Mesendoderm (in vitro differentiated cells): Measurements from ENCODE around the gene KSR2.
A peak's percentile ranks its signal among the peaks of the same experiment; 100 is the strongest.

Source experiments
- DNase-seq: peaks from one replicate; pipeline ENCODE4 v3.0.0; 2013
- H2AK5ac ChIP-seq: 2 replicates; pipeline ENCODE4 v1.6.1; 2013; ENCODE audit warnings: low read length, inconsistent platforms
- H2BK120ac ChIP-seq: 2 replicates; pipeline ENCODE4 v1.6.1; 2013; ENCODE audit warnings: low read depth, mild to moderate bottlenecking, low read length, moderate library complexity, mixed read lengths
- H2BK15ac ChIP-seq: replicated peaks from 2 replicates; pipeline ENCODE4 v1.6.1; 2013; ENCODE audit warnings: low read depth, mild to moderate bottlenecking, moderate library complexity
- H2BK5ac ChIP-seq: 2 replicates; pipeline ENCODE4 v1.6.1; 2013; ENCODE audit warnings: low read length, inconsistent platforms
- H3K18ac ChIP-seq: 2 replicates; pipeline ENCODE4 v1.6.1; 2013; ENCODE audit warnings: mild to moderate bottlenecking, low read length, mixed read lengths
- H3K23ac ChIP-seq: one replicate; pipeline ENCODE4 v1.6.1; 2013; ENCODE audit warnings: low read length
- H3K27ac ChIP-seq: 2 replicates; pipeline ENCODE4 v1.5.1; 2013; ENCODE audit warnings: low read depth, mild to moderate bottlenecking, inconsistent platforms, low read length, moderate library complexity
- H3K27me3 ChIP-seq: 2 replicates; pipeline ENCODE4 v1.6.1; 2013; ENCODE audit warnings: low read length, control low read depth, mild to moderate bottlenecking, inconsistent platforms; ENCODE audit not compliant: insufficient read depth, poor library complexity
- H3K36me3 ChIP-seq: 2 replicates; pipeline ENCODE4 v1.6.1; 2013; ENCODE audit warnings: low read length, inconsistent platforms; ENCODE audit not compliant: control insufficient read depth, insufficient read depth
- H3K4ac ChIP-seq: one replicate; pipeline ENCODE4 v1.6.1; 2013; ENCODE audit warnings: low read depth, mild to moderate bottlenecking, low read length, moderate library complexity
- H3K4me1 ChIP-seq: 2 replicates; pipeline ENCODE4 v1.6.1; 2013; ENCODE audit warnings: low read depth, low read length, inconsistent platforms; ENCODE audit not compliant: control insufficient read depth
- H3K4me2 ChIP-seq: 2 replicates; pipeline ENCODE4 v1.6.1; 2013; ENCODE audit warnings: low read length
- H3K4me3 ChIP-seq: 2 replicates; pipeline ENCODE4 v1.5.1; 2013; ENCODE audit warnings: mild to moderate bottlenecking, low read length
- H3K56ac ChIP-seq: one replicate; pipeline ENCODE4 v1.6.1; 2013; ENCODE audit warnings: low read length
- H3K79me1 ChIP-seq: 2 replicates; pipeline ENCODE4 v1.6.1; 2013; ENCODE audit warnings: low read length, inconsistent platforms
- H3K79me2 ChIP-seq: 2 replicates; pipeline ENCODE4 v1.6.1; 2013; ENCODE audit warnings: mild to moderate bottlenecking, low read length; ENCODE audit not compliant: control insufficient read depth, insufficient read depth
- H3K9ac ChIP-seq: 2 replicates; pipeline ENCODE4 v1.6.1; 2013; ENCODE audit warnings: low read length, inconsistent platforms
- H4K5ac ChIP-seq: one replicate; pipeline ENCODE4 v1.6.1; 2013; ENCODE audit warnings: low read length
- H4K8ac ChIP-seq: one replicate; pipeline ENCODE4 v1.6.1; 2013; ENCODE audit warnings: low read depth, mild to moderate bottlenecking, control low read depth, low read length, moderate library complexity
- WGBS: extraction: QIAGEN DNeasy Blood & Tissue Kit; methylation state at CpG from one replicate; pipeline ENCODE4 v1.1.7; 2013; ENCODE audit warnings: low lambda C conversion rate, missing lambda C conversion rate; ENCODE audit not compliant: insufficient coverage; ENCODE audit errors: extremely low coverage; 5-methylcytosine and 5-hydroxymethylcytosine counted together

KSR2 gene

GRCh38 chr12:117502233-117502632, 466.6 kb downstream of the KSR2 start:
- Histone ChIP-seq H4K8ac (no peak overlapping the region), H3K27me3 (no peaks in the 10 kb centered on the region), H3K27ac (no peak overlapping the region), H3K18ac (no peak overlapping the region), H3K56ac (no peak overlapping the region), H2BK120ac (no peak overlapping the region), H2BK5ac (no peak overlapping the region), H3K4me3 (no peak overlapping the region), H3K4me1 (no peaks in the 10 kb centered on the region), H3K79me2 (no peaks in the 10 kb centered on the region), H4K5ac (no peak overlapping the region), H3K36me3 (no peaks in the 10 kb centered on the region), H2BK15ac (no peak overlapping the region), H3K23ac (no peak overlapping the region), H2AK5ac (no peak overlapping the region), H3K79me1 (no peaks in the 10 kb centered on the region), H3K4me2 (no peak overlapping the region), H3K4ac (no peak overlapping the region), H3K9ac (no peak overlapping the region)
- no CpG with 5 or more reads among the region's 4 CpGs for WGBS
- DNase-seq = no peak

DNA sequence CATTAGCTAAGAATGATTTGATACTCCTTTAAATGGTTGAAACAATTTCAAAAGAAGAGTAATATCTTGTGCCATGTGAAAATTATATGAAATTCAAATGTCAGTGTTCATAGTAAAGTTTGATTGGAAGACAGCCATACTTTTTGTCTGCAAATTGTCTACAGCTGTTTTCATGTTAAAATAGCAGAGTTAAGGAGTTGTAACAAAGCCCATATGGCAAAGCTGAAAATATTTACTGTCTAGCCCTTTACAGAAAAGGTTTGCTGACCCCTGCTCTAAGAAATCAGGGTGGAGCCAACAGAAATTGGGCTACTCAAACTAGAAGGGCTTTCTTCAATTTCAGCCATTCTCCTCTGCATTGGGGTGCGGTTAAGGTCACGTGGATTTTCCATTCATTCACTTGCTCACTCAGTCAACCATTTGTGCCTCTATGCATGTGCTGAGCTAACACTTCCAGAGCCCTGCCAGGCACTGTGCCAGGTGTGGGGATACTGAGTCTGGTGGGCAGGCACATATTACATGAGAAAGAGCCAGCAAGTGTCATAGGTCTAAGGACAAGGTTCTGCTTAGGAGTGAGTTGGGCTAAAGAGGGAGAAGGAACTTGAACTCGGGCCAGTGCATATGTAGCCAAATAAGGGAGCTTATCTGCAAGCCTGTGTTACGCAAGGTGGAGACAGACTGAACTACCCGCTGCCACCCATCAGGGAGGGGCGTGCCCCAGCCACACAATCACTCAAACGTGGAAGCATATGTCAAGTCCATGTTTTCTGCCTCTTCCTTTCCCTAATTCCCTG, 467.5 kb downstream of the KSR2 start:
- H3K27ac ChIP-seq = no peak overlapping the region
- H3K4me2 ChIP-seq = no peak overlapping the region
- no peak overlapping the region for H4K8ac ChIP-seq
- H3K79me2 ChIP-seq = no peaks in the 10 kb centered on the region
- no peak overlapping the region for H3K18ac ChIP-seq
- no peak overlapping the region for H4K5ac ChIP-seq
- no peak overlapping the region for H2BK5ac ChIP-seq
- no peak overlapping the region for H3K56ac ChIP-seq
- no peaks in the 10 kb centered on the region for H3K36me3 ChIP-seq
- DNase-seq = no peak
- H3K79me1 ChIP-seq = no peaks in the 10 kb centered on the region
- H2BK120ac ChIP-seq = no peak overlapping the region
- no peak overlapping the region for H3K4me3 ChIP-seq
- H3K4me1 ChIP-seq = no peaks in the 10 kb centered on the region
- H3K9ac ChIP-seq = no peak overlapping the region
- H2AK5ac ChIP-seq = no peak overlapping the region
- no peak overlapping the region for H3K4ac ChIP-seq
- no peaks in the 10 kb centered on the region for H3K27me3 ChIP-seq
- H2BK15ac ChIP-seq = no peak overlapping the region
- H3K23ac ChIP-seq = no peak overlapping the region
- WGBS = no CpG with 5 or more reads among the region's 7 CpGs

DNA sequence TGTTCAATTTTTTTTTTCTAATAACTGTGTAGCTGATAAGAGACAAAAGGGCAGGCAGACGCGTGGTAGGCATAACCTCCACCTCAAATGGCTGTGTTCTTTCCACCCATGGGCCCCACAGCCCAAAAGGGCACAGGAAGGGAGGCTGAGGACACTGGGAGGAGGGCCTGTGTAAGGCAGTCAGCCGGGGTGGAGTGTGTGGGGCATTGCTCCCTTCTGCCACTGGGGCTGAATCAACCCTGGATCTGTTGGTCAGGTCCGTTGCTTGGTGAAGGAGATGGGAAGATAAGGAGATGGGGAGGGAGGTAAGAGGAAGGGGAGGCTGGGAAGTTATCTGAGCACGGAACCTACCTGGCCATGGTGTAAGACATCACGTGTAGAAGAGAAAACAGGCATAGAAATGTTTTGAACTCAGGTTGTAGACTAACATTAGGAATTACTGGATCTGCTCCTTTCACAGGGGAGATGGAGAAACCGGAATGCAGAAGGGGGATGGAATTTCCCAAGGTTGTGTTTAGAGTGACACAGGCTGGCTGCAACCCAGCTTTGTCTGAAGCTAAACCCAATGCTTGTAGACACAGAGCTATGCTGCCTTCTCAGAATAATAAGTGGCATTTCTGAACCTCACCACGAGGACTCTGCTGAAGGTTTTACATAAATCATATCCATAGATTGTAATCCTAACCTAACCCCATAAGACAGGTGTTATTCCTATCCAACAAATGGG, 468.9 kb downstream of the KSR2 start:
- no peak overlapping the region for H3K23ac ChIP-seq
- H2AK5ac ChIP-seq = no peak overlapping the region
- H3K4me3 ChIP-seq = no peak overlapping the region
- no CpG with 5 or more reads among the region's 8 CpGs for WGBS
- no peak overlapping the region for H3K9ac ChIP-seq
- H3K4me2 ChIP-seq = no peak overlapping the region
- no peak overlapping the region for H2BK15ac ChIP-seq
- H3K4me1 ChIP-seq = peaks cover 2% of the 10 kb centered on the region
- H2BK120ac ChIP-seq = no peak overlapping the region
- H3K4ac ChIP-seq = no peak overlapping the region
- H3K56ac ChIP-seq = no peak overlapping the region
- no peaks in the 10 kb centered on the region for H3K79me2 ChIP-seq
- no peak overlapping the region for H3K27ac ChIP-seq
- H3K79me1 ChIP-seq = no peaks in the 10 kb centered on the region
- no peaks in the 10 kb centered on the region for H3K27me3 ChIP-seq
- H4K8ac ChIP-seq = no peak overlapping the region
- no peak overlapping the region for H3K18ac ChIP-seq
- H2BK5ac ChIP-seq = no peak overlapping the region
- DNase-seq = peak; percentile 25
- no peak overlapping the region for H4K5ac ChIP-seq
- no peaks in the 10 kb centered on the region for H3K36me3 ChIP-seq

DNA sequence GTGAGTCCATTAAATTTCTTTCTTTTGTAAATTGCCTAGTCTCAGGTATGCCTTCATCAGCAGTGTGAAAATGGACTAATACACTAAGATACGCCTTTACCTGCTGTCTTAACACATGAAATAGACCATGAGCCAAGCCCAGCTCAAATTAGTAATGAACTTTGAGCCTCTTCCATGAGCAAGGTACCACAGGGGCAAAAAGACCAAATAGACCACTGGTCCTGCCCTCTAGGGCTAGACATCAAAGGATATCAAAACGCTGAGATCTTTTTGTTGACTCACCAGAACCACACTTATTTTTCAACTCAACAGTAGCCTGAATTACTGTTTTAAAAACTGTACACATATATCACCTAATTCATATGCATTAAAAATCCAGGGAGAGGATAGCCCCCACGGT, 469.9 kb downstream of the KSR2 start:
- no CpG with 5 or more reads among the region's 3 CpGs for WGBS
- H3K4ac ChIP-seq = no peak overlapping the region

GRCh38 chr12:117498256-117498655, 470.5 kb downstream of the KSR2 start:
- Histone ChIP-seq H3K9ac (no peak overlapping the region), H2BK15ac (no peak overlapping the region)
- DNase-seq = no peak

More for the DNA sequence above, 469.9 kb downstream of the KSR2 start:
- Histone ChIP-seq H3K4me3 (no peak overlapping the region), H3K27ac (no peak overlapping the region), H2AK5ac (no peak overlapping the region), H3K79me2 (no peaks in the 10 kb centered on the region), H3K4me2 (no peak overlapping the region), H2BK120ac (no peak overlapping the region), H3K27me3 (no peaks in the 10 kb centered on the region), H2BK5ac (no peak overlapping the region), H3K9ac (no peak overlapping the region), H3K18ac (no peak overlapping the region), H3K36me3 (no peaks in the 10 kb centered on the region), H4K8ac (no peak overlapping the region), H4K5ac (no peak overlapping the region), H2BK15ac (no peak overlapping the region), H3K56ac (no peak overlapping the region), H3K4me1 (peaks cover 2% of the 10 kb centered on the region), H3K23ac (no peak overlapping the region), H3K79me1 (no peaks in the 10 kb centered on the region)
- DNase-seq = no peak

More at GRCh38 chr12:117498256-117498655, 470.5 kb downstream of the KSR2 start:
- H2AK5ac ChIP-seq = no peak overlapping the region
- no CpG with 5 or more reads among the region's 2 CpGs for WGBS
- H3K4me1 ChIP-seq = peaks cover 2% of the 10 kb centered on the region
- no peak overlapping the region for H3K4me2 ChIP-seq
- no peak overlapping the region for H4K8ac ChIP-seq
- no peak overlapping the region for H3K56ac ChIP-seq
- no peak overlapping the region for H2BK5ac ChIP-seq
- no peak overlapping the region for H2BK120ac ChIP-seq
- H3K27me3 ChIP-seq = no peaks in the 10 kb centered on the region
- no peak overlapping the region for H3K4ac ChIP-seq
- H3K4me3 ChIP-seq = no peak overlapping the region
- H3K18ac ChIP-seq = no peak overlapping the region
- H4K5ac ChIP-seq = no peak overlapping the region
- H3K79me2 ChIP-seq = no peaks in the 10 kb centered on the region
- no peak overlapping the region for H3K23ac ChIP-seq
- no peak overlapping the region for H3K27ac ChIP-seq
- no peaks in the 10 kb centered on the region for H3K79me1 ChIP-seq
- no peaks in the 10 kb centered on the region for H3K36me3 ChIP-seq
